ENCODE results near the gene FAM111A. TPM values are rescaled to one million over a fixed set of nuclear protein-coding genes. Genes with fewer than 3 reads are reported as not detected.
A peak's percentile ranks its signal among the peaks of the same experiment; 100 is the strongest.

The FAM111A gene
- total RNA-seq, 2 donors from 2014 or later: 4.5 to 9.5 TPM

GRCh38 chr11:59186130-59186594 lies 43.5 kb downstream of the FAM111A start:
- no peak for DNase-seq (ENCODE audit: low spot score)
- H3K4me3 ChIP-seq: no peak overlapping the region
- H3K4me1 ChIP-seq: peaks cover 0 to 29% of the 10 kb centered on the region in 2 donors
- H3K27me3 ChIP-seq: no peaks in the 10 kb centered on the region
- H3K27ac ChIP-seq: peak overlapping the region in 1 of 2 donors; percentile 29
- peak; percentile 25 to 56 for TF ChIP-seq CTCF (IDR thresholded peaks at IDR 0.05)
- no peaks in the 10 kb centered on the region for H3K9me3 ChIP-seq
- no peaks in the 10 kb centered on the region for H3K36me3 ChIP-seq

- peaks cover 0 to 29% of the 10 kb centered on the region in 2 donors for H3K4me1 ChIP-seq
- H3K9me3 ChIP-seq: no peaks in the 10 kb centered on the region
- peak overlapping the region in 1 of 2 donors; percentile 29 for H3K27ac ChIP-seq
- DNase-seq (ENCODE audit: low spot score): no peak
- no peak overlapping the region for H3K4me3 ChIP-seq
- TF ChIP-seq CTCF (IDR thresholded peaks at IDR 0.05): no peak
- H3K27me3 ChIP-seq: no peaks in the 10 kb centered on the region
- no peaks in the 10 kb centered on the region for H3K36me3 ChIP-seq
Observed at GRCh38 chr11:59187035-59187434, 44.4 kb downstream of the FAM111A start.

- Histone ChIP-seq H3K9me3 (no peaks in the 10 kb centered on the region), H3K4me1 (peaks cover 0 to 29% of the 10 kb centered on the region in 2 donors), H3K27me3 (no peaks in the 10 kb centered on the region), H3K36me3 (no peaks in the 10 kb centered on the region), H3K4me3 (no peak overlapping the region), H3K27ac (peak overlapping the region in 1 of 2 donors; percentile 29)
- TF ChIP-seq CTCF (IDR thresholded peaks at IDR 0.05): no peak
- DNase-seq (ENCODE audit: low spot score): peak; percentile 86
Observed at GRCh38 chr11:59187587-59187986, 44.9 kb downstream of the FAM111A start.

GRCh38 chr11:59188954-59189353 lies 46.3 kb downstream of the FAM111A start:
- H3K36me3 ChIP-seq: no peaks in the 10 kb centered on the region
- no peak for TF ChIP-seq CTCF (IDR thresholded peaks at IDR 0.05)
- no peak overlapping the region for H3K4me3 ChIP-seq
- H3K4me1 ChIP-seq: peaks cover 0 to 29% of the 10 kb centered on the region in 2 donors
- H3K27ac ChIP-seq: no peak overlapping the region
- H3K27me3 ChIP-seq: no peaks in the 10 kb centered on the region
- H3K9me3 ChIP-seq: no peaks in the 10 kb centered on the region
- DNase-seq (ENCODE audit: low spot score): no peak

- no peaks in the 10 kb centered on the region for H3K27me3 ChIP-seq
- no peaks in the 10 kb centered on the region for H3K9me3 ChIP-seq
- no peak for TF ChIP-seq CTCF (IDR thresholded peaks at IDR 0.05)
- H3K27ac ChIP-seq: no peak overlapping the region
- peaks cover 0 to 29% of the 10 kb centered on the region in 2 donors for H3K4me1 ChIP-seq
- H3K36me3 ChIP-seq: no peaks in the 10 kb centered on the region
- no peak overlapping the region for H3K4me3 ChIP-seq
- DNase-seq (ENCODE audit: low spot score): no peak
Observed at GRCh38 chr11:59189986-59190385, 47.3 kb downstream of the FAM111A start.

GRCh38 chr11:59191095-59191494 lies 48.4 kb downstream of the FAM111A start:
- no peak for DNase-seq (ENCODE audit: low spot score)
- no peaks in the 10 kb centered on the region for H3K36me3 ChIP-seq
- no peak overlapping the region for H3K27ac ChIP-seq
- H3K9me3 ChIP-seq: no peaks in the 10 kb centered on the region
- no peak overlapping the region for H3K4me3 ChIP-seq
- TF ChIP-seq CTCF (IDR thresholded peaks at IDR 0.05): no peak
- H3K4me1 ChIP-seq: peaks cover 0 to 19% of the 10 kb centered on the region in 2 donors
- H3K27me3 ChIP-seq: no peaks in the 10 kb centered on the region
